ENCODE measurements around the gene TFIP11. TPM values are rescaled to one million over a fixed set of nuclear protein-coding genes. Genes with fewer than 3 reads are reported as not detected.
A peak's percentile ranks its signal among the peaks of the same experiment; 100 is the strongest.

TFIP11 gene
- polyA plus RNA-seq (2013, experiment 1 of 2): 17.0 TPM
- polyA plus RNA-seq (2013, experiment 2 of 2): 20.7 TPM

- Histone ChIP-seq H3K4ac (ENCODE audit: low read depth in 1 of 2, low read length in 2 of 2) (peak within 1 kb of the TSS; percentile 12 to 72), H3K23ac (ENCODE audit: low read length in 2 of 2) (no peak within 1 kb of the TSS), H4K8ac (ENCODE audit: low read length) (peak within 1 kb of the TSS; percentile 99), H3K27ac (ENCODE audit: low read length, poor library complexity, severe bottlenecking) (peak within 1 kb of the TSS; percentile 30), H3K4me2 (ENCODE audit: low read length, poor library complexity, severe bottlenecking) (peak within 1 kb of the TSS; percentile 64), H2BK5ac (ENCODE audit: low read depth, low read length, poor library complexity, severe bottlenecking) (peak within 1 kb of the TSS; percentile 48), H2BK120ac (ENCODE audit: low read depth, low read length) (no peak within 1 kb of the TSS), H3K79me1 (replicated peaks; ENCODE audit: low read length, poor library complexity, severe bottlenecking) (peaks cover 32% of the 10 kb centered on the region), H2AK5ac (ENCODE audit: low read length, severe bottlenecking) (no peak within 1 kb of the TSS), H3K27me3 (ENCODE audit: control insufficient read depth in 1 of 2, insufficient read depth in 1 of 2, low read length in 2 of 2) (no peaks in the 10 kb centered on the region), H2AFZ (ENCODE audit: low read depth, low read length) (peak within 1 kb of the TSS; percentile 68), H3K36me3 (ENCODE audit: control insufficient read depth in 1 of 2, insufficient read depth in 2 of 2, low read depth in 1 of 2, low read length in 2 of 2) (peaks cover 20 to 34% of the 10 kb centered on the region in 2 experiments), H4K91ac (ENCODE audit: low read length) (peak within 1 kb of the TSS; percentile 90), H2BK15ac (ENCODE audit: low read depth, poor library complexity, severe bottlenecking) (peak within 1 kb of the TSS; percentile 84), H2BK12ac (ENCODE audit: low read length in 2 of 2) (no peak within 1 kb of the TSS), H3K9ac (ENCODE audit: low read length) (peak within 1 kb of the TSS; percentile 92), H3K9me3 (ENCODE audit: control insufficient read depth, low read length) (no peaks in the 10 kb centered on the region), H3K14ac (ENCODE audit: low read length in 2 of 2) (peak within 1 kb of the TSS in 1 of 2 experiments; percentile 76), H3K18ac (ENCODE audit: low read depth in 1 of 2, low read length in 2 of 2) (peak within 1 kb of the TSS; percentile 86 to 88), H3K4me3 (ENCODE audit: insufficient read depth in 1 of 2, low read depth in 1 of 2, low read length in 2 of 2) (peak within 1 kb of the TSS; percentile 88 to 94), H3K4me1 (ENCODE audit: control insufficient read depth, insufficient read depth, low read depth, low read length) (peaks cover 3% of the 10 kb centered on the region)
- peak; percentile 94 for DNase-seq
- under 1% methylated on average over 40 of the region's 40 CpGs for whole genome bisulfite sequencing
Observed at GRCh38 chr22:26512149-26512793, at the start of gene TFIP11. TSS of gene TFIP11 (minus strand) at chr22:26512473. CDS start at chr22:26510272, 2,201 bp downstream.

GRCh38 chr22:26561756-26562417 is 49.6 kb upstream of the TFIP11 start:
- H3K9me3 ChIP-seq (ENCODE audit: control insufficient read depth, low read length): no peaks in the 10 kb centered on the region
- no peak overlapping the region for H2AFZ ChIP-seq (ENCODE audit: low read depth, low read length)
- H4K8ac ChIP-seq (ENCODE audit: low read length): peak overlapping the region; percentile 14
- no peak overlapping the region for H2BK15ac ChIP-seq (ENCODE audit: low read depth, poor library complexity, severe bottlenecking)
- no peak overlapping the region for H3K9ac ChIP-seq (ENCODE audit: low read length)
- peaks cover 16% of the 10 kb centered on the region for H3K4me1 ChIP-seq (ENCODE audit: control insufficient read depth, insufficient read depth, low read depth, low read length)
- peaks cover 0 to 12% of the 10 kb centered on the region in 2 experiments for H3K36me3 ChIP-seq (ENCODE audit: control insufficient read depth in 1 of 2, insufficient read depth in 2 of 2, low read depth in 1 of 2, low read length in 2 of 2)
- H3K14ac ChIP-seq (ENCODE audit: low read length in 2 of 2): no peak overlapping the region
- no peak overlapping the region for H3K27ac ChIP-seq (ENCODE audit: low read length, poor library complexity, severe bottlenecking)
- no peaks in the 10 kb centered on the region for H3K27me3 ChIP-seq (ENCODE audit: control insufficient read depth in 1 of 2, insufficient read depth in 1 of 2, low read length in 2 of 2)
- DNase-seq: no peak
- no peak overlapping the region for H3K23ac ChIP-seq (ENCODE audit: low read length in 2 of 2)
- H2BK5ac ChIP-seq (ENCODE audit: low read depth, low read length, poor library complexity, severe bottlenecking): no peak overlapping the region
- H2BK12ac ChIP-seq (ENCODE audit: low read length in 2 of 2): no peak overlapping the region
- H3K4me3 ChIP-seq (ENCODE audit: insufficient read depth in 1 of 2, low read depth in 1 of 2, low read length in 2 of 2): no peak overlapping the region
- H3K4ac ChIP-seq (ENCODE audit: low read depth in 1 of 2, low read length in 2 of 2): no peak overlapping the region
- no peak overlapping the region for H2AK5ac ChIP-seq (ENCODE audit: low read length, severe bottlenecking)
- H3K4me2 ChIP-seq (ENCODE audit: low read length, poor library complexity, severe bottlenecking): no peak overlapping the region
- H3K18ac ChIP-seq (ENCODE audit: low read depth in 1 of 2, low read length in 2 of 2): no peak overlapping the region
- no peak overlapping the region for H2BK120ac ChIP-seq (ENCODE audit: low read depth, low read length)
- 91% methylated on average over 9 of the region's 9 CpGs for WGBS
- H4K91ac ChIP-seq (ENCODE audit: low read length): no peak overlapping the region
- H3K79me1 ChIP-seq (replicated peaks; ENCODE audit: low read length, poor library complexity, severe bottlenecking): peaks cover 43% of the 10 kb centered on the region

GRCh38 chr22:26559961-26560575 is 47.8 kb upstream of the TFIP11 start:
- Histone ChIP-seq H3K36me3 (ENCODE audit: control insufficient read depth in 1 of 2, insufficient read depth in 2 of 2, low read depth in 1 of 2, low read length in 2 of 2) (peaks cover 0 to 13% of the 10 kb centered on the region in 2 experiments), H3K4me3 (ENCODE audit: insufficient read depth in 1 of 2, low read depth in 1 of 2, low read length in 2 of 2) (no peak overlapping the region), H2AK5ac (ENCODE audit: low read length, severe bottlenecking) (no peak overlapping the region), H3K9me3 (ENCODE audit: control insufficient read depth, low read length) (no peaks in the 10 kb centered on the region), H3K79me1 (replicated peaks; ENCODE audit: low read length, poor library complexity, severe bottlenecking) (peaks cover 48% of the 10 kb centered on the region), H3K4me2 (ENCODE audit: low read length, poor library complexity, severe bottlenecking) (no peak overlapping the region), H3K4me1 (ENCODE audit: control insufficient read depth, insufficient read depth, low read depth, low read length) (peaks cover 16% of the 10 kb centered on the region), H3K23ac (ENCODE audit: low read length in 2 of 2) (no peak overlapping the region), H2BK12ac (ENCODE audit: low read length in 2 of 2) (no peak overlapping the region), H2BK120ac (ENCODE audit: low read depth, low read length) (no peak overlapping the region), H3K27me3 (ENCODE audit: control insufficient read depth in 1 of 2, insufficient read depth in 1 of 2, low read length in 2 of 2) (no peaks in the 10 kb centered on the region), H3K27ac (ENCODE audit: low read length, poor library complexity, severe bottlenecking) (no peak overlapping the region), H4K8ac (ENCODE audit: low read length) (no peak overlapping the region), H2AFZ (ENCODE audit: low read depth, low read length) (no peak overlapping the region), H4K91ac (ENCODE audit: low read length) (peak overlapping the region; percentile 32), H2BK15ac (ENCODE audit: low read depth, poor library complexity, severe bottlenecking) (no peak overlapping the region), H3K4ac (ENCODE audit: low read depth in 1 of 2, low read length in 2 of 2) (no peak overlapping the region), H3K18ac (ENCODE audit: low read depth in 1 of 2, low read length in 2 of 2) (no peak overlapping the region), H2BK5ac (ENCODE audit: low read depth, low read length, poor library complexity, severe bottlenecking) (no peak overlapping the region), H3K14ac (ENCODE audit: low read length in 2 of 2) (peak overlapping the region in 1 of 2 experiments; percentile 68), H3K9ac (ENCODE audit: low read length) (no peak overlapping the region)
- WGBS: 93% methylated on average over 13 of the region's 13 CpGs
- DNase-seq: no peak
